K562 (cell line): Measurements from ENCODE around the gene COL5A1. TPM values are rescaled to one million over a fixed set of nuclear protein-coding genes. Genes with fewer than 3 reads are reported as not detected.

Experiments used
- ATAC-seq: fragments of 200-7000 bp; cut with Tn5 transposase; 3 replicates; pipeline ENCODE4 v1.9.1; 2020; ENCODE audit warnings: moderate library complexity
- BruUV-seq: library from RNA; stranded (reverse); fragments of 400-500 nt; replicated peaks from 2 replicates; lab custom pipeline; 2021; lab: Mats Ljungman, UMichigan
- CTCF ChIA-PET: fragments of 300-600 bp; formaldehyde crosslinking; extraction: SDS; loops from one replicate; lab custom pipeline; 2021; ENCODE audit warnings: low intra/inter-chr PET ratio; lab: Yijun Ruan, JAX
- POLR2A ChIA-PET: fragments of 300-600, 350-650 bp; sonication (Branson Sonifier 250); formaldehyde crosslinking; extraction: SDS; loops from one replicate; lab custom pipeline; 2021; ENCODE audit warnings: antibody characterized with exemption, inconsistent platforms; lab: Yijun Ruan, JAX
- DNase-seq, 4 experiments: peaks; one replicate each; pipeline versions ENCODE4 v3.0.0 to v3.0.0-alpha.2; 2011 to 2018; ENCODE audit warnings: low spot score in 3 of 4, mixed read lengths in 3 of 4; ENCODE audit errors: extremely low read depth in 1 of 4
- FAIRE-seq: peaks from 2 replicates; lab custom pipeline; 2011; peaks lifted over from hg19 to GRCh38; lab: Jason Lieb, UNC
- H2AFZ ChIP-seq: 2 replicates; pipeline ENCODE4 v1.6.0; 2011; ENCODE audit warnings: low read depth, low read length, control low read depth, inconsistent platforms
- H3K27ac ChIP-seq: fragments of 200-600 bp; 3 replicates; pipeline ENCODE4 v1.8.0; 2011; ENCODE audit warnings: low read depth, mild to moderate bottlenecking, control low read depth, inconsistent platforms, low read length, moderate library complexity, mixed read lengths; ENCODE audit errors: extremely low read depth
- H3K27me3 ChIP-seq, 2 experiments: fragments of 300-600 bp in 1 of 2; 2 replicates in 1 of 2; 3 replicates in 1 of 2; pipeline versions ENCODE4 v1.6.0 to v1.8.0; 2011; ENCODE audit warnings: inconsistent platforms in 2 of 2, low read length in 2 of 2, mild to moderate bottlenecking in 1 of 2, mixed read lengths in 1 of 2, moderate library complexity in 1 of 2; ENCODE audit not compliant: control insufficient read depth in 2 of 2, insufficient read depth in 2 of 2
- H3K36me3 ChIP-seq: fragments of 300-600 bp; 3 replicates; pipeline ENCODE4 v1.8.0; 2011; ENCODE audit warnings: mild to moderate bottlenecking, low read length, inconsistent platforms; ENCODE audit not compliant: control insufficient read depth, insufficient read depth
- H3K4me1 ChIP-seq, 2 experiments: fragments of 200-600 bp in 1 of 2; replicated peaks in 1 of 2; 2 replicates in 1 of 2; 3 replicates in 1 of 2; pipeline versions ENCODE4 v1.5.1 to v1.8.0; 2011; ENCODE audit warnings: inconsistent platforms in 2 of 2, low read length in 2 of 2, mild to moderate bottlenecking in 1 of 2, mixed read lengths in 1 of 2, moderate library complexity in 1 of 2; ENCODE audit not compliant: control insufficient read depth in 2 of 2, insufficient read depth in 2 of 2
- H3K4me2 ChIP-seq: 2 replicates; pipeline ENCODE4 v1.6.1; 2011; ENCODE audit warnings: low read length, control low read depth, inconsistent platforms, mixed read lengths; ENCODE audit not compliant: insufficient read depth
- H3K4me3 ChIP-seq: fragments of 200-600 bp; sonication (generic), shearing (Covaris generic); 2 replicates; pipeline ENCODE4 v1.5.1; 2016; ENCODE audit warnings: control low read depth, inconsistent platforms
- H3K79me2 ChIP-seq: fragments of 200-600 bp; 3 replicates; pipeline ENCODE4 v1.8.0; 2011; ENCODE audit warnings: low read length, inconsistent platforms; ENCODE audit not compliant: control insufficient read depth, insufficient read depth
- H3K9ac ChIP-seq, 2 experiments: 2 replicates each; pipeline versions ENCODE4 v1.6.0 to v1.6.1; 2011; ENCODE audit warnings: low read depth in 2 of 2, low read length in 2 of 2, control low read depth in 1 of 2, inconsistent platforms in 1 of 2, mild to moderate bottlenecking in 1 of 2, mixed read lengths in 1 of 2; ENCODE audit not compliant: insufficient read depth in 1 of 2
- H3K9me1 ChIP-seq: one replicate; pipeline ENCODE4 v1.6.0; 2011; ENCODE audit warnings: inconsistent platforms, mild to moderate bottlenecking, low read length, moderate library complexity; ENCODE audit not compliant: control insufficient read depth, insufficient read depth
- H3K9me3 ChIP-seq: replicated peaks from 2 replicates; pipeline ENCODE4 v1.5.1; 2011; ENCODE audit warnings: low read depth, low read length, inconsistent platforms; ENCODE audit not compliant: control insufficient read depth, insufficient read depth
- H4K20me1 ChIP-seq: replicated peaks from 2 replicates; pipeline ENCODE4 v1.6.1; 2011; ENCODE audit warnings: low read length, inconsistent platforms, mixed read lengths; ENCODE audit not compliant: control insufficient read depth, insufficient read depth
- CTCF ChIP-seq, 3 experiments: IDR thresholded peaks in 2 of 3; conservative IDR thresholded peaks in 1 of 3; 2 replicates each; pipeline ENCODE4 v1.5.1; 2011 to 2012; ENCODE audit warnings: low read length in 3 of 3, mild to moderate bottlenecking in 3 of 3, control low read depth in 2 of 3, improper control_type of control experiment in 1 of 3, inconsistent platforms in 1 of 3, low read depth in 1 of 3, mixed read lengths in 1 of 3, moderate library complexity in 1 of 3; ENCODE audit not compliant: insufficient read depth in 2 of 3
- TARDBP ChIP-seq: fragments of 450-650 bp; IDR thresholded peaks from 2 replicates; pipeline ENCODE4 v1.6.1; 2016
- WGBS: fragments of 100-300 bp; shearing (Covaris generic); methylation state at CpG from one replicate; pipeline ENCODE4 v1.1.6; 2016; ENCODE audit warnings: low coverage, mixed read lengths; ENCODE audit not compliant: insufficient coverage; ENCODE audit errors: missing lambda C conversion rate; 5-methylcytosine and 5-hydroxymethylcytosine counted together
- in situ Hi-C: fragments of 300-500 bp; cut with MboI; formaldehyde crosslinking; loops from 4 replicates; pipeline ENCODE4 v1.15.0; 2018; ENCODE audit warnings: inconsistent platforms, mixed read lengths
- intact Hi-C: fragments of 100-400 bp; cut with micrococcal nuclease; formaldehyde crosslinking; loops from 2 replicates; pipeline ENCODE4 v1.14.2; 2022
- polyA plus RNA-seq, 8 experiments: library from polyadenylated mRNA; depleted of rRNA in 4 of 8; stranded (reverse) in 5 of 8; unstranded in 3 of 8; fragments of >200 nt; fragmentation: Nextera tagmentation in 2 of 8; fragmentation: Illumina TruSeq in 1 of 8; extraction: Ambion mirVana in 2 of 8; extraction: Trizol in 1 of 8; gene quantifications; 2 replicates each; pipeline versions ENCODE4 v1.2.1 to v1.2.3, GENCODE V29; 2011 to 2014; ENCODE audit warnings: inconsistent platforms in 1 of 8, missing spikeins in 1 of 8
- total RNA-seq, 7 experiments: library from RNA; depleted of rRNA in 6 of 7; stranded (reverse); fragments of >200 nt in 6 of 7; fragmentation: Illumina TruSeq in 2 of 7; extraction: Trizol in 2 of 7; gene quantifications; 2 replicates each; pipeline versions ENCODE4 v1.2.1 to v1.2.3, GENCODE V29; 2011 to 2021; ENCODE audit warnings: low replicate concordance in 1 of 7

Gene COL5A1
- total and polyA plus RNA-seq, 9 of the 15 experiments (the other 6 are each of a cell fraction or from before 2014, with no cell fraction given): under 0.01 to 0.13 (median 0.04) TPM; not detected in 6

DNA sequence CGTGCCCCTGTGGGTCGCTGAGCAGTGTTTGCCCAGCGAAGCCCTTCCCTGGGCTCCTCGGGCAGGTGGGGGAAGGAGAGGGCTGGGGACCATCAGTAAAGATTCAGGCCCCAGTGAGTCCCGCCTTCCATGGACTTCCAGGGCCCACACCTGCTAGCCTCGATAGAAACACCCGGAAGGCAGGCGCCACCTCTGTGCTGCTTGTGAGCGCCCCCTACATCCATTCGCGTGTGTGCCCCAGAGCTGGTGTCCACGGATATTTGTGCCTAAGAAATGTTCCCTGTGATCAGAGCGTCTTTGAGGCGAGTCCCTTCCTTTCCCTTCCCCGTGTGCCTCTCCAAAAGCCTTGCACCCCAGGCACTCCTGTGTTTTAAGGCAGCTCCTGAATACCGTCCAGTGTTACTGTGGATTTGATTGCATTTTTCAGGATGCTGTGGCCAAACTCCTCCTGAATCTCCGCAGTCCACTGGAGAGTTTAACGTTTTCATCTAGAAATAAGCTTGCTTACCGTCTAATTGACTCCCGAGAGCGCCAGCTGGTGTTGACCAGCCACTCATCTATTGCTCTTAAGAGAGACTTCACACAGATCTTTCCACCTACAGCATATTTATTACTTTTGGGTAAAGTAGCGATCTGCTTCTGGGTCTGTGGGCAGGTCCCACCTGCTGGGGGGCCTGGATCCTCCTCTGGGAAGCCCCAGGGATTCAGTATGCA, 101.4 kb downstream of the COL5A1 start:
- Histone ChIP-seq H3K36me3 (no peaks in the 10 kb centered on the region), H3K79me2 (no peaks in the 10 kb centered on the region), H2AFZ (no peak overlapping the region), H3K27me3 (peaks cover 0 to 18% of the 10 kb centered on the region in 2 experiments; a peak in 3 of 5 replicates), H3K4me1 (no peaks in the 10 kb centered on the region), H3K9me1 (no peaks in the 10 kb centered on the region), H3K4me3 (no peak overlapping the region), H4K20me1 (no peaks in the 10 kb centered on the region)
- 0% methylated on average over 20 of the region's 22 CpGs for WGBS
- FAIRE-seq (no peak), DNase-seq (no peak), ATAC-seq (no peak)
- in situ Hi-C loops: no loop called here
- POLR2A ChIA-PET: interaction anchor here (0.8 kb wide), 1 partner anchor 9 kb away, joined by 3 read pairs; no protein-coding TSS in a partner anchor
- no TSS peak for BruUV-seq
- intact Hi-C loops: no loop called here
- no peak for TF ChIP-seq TARDBP
- peak in 1 of 3 experiments; percentile 14; a peak in 1 of 6 replicates for TF ChIP-seq CTCF (IDR thresholded peaks at IDR 0.05 in 2 of 3, conservative IDR thresholded peaks at IDR 0.05 in 1 of 3; ENCODE audit: insufficient read depth in 2 of 3, low read depth in 1 of 3, low read length in 3 of 3)
- TF ChIP-seq, all 486 proteins: peak for 1
- CTCF ChIA-PET: no interaction called here
- Histone ChIP-seq H3K9me3 (peaks cover 5% of the 10 kb centered on the region; the same call in 1 of the 2 replicates), H3K9ac (no peak overlapping the region), H3K27ac (no peak overlapping the region), H3K4me2 (no peak overlapping the region)
